PC-3 (cell line): ENCODE results near the gene RNF41.

Source experiments
- EZH2 ChIP-seq: fragments of 300-600 bp; sonication (generic); IDR thresholded peaks from one replicate; pipeline ENCODE4 v1.6.1; 2017; ENCODE audit warnings: antibody characterized with exemption, mild to moderate bottlenecking, low read length; ENCODE audit not compliant: unreplicated experiment
- TF ChIP-seq, protein P1 (sequence below): fragments of 300-600 bp; sonication (generic); conservative IDR thresholded peaks from 2 replicates; pipeline ENCODE4 v1.5.1; 2017; ENCODE audit warnings: antibody characterized with exemption, low read depth, mild to moderate bottlenecking, low read length

- TF ChIP-seq, protein P1, sequence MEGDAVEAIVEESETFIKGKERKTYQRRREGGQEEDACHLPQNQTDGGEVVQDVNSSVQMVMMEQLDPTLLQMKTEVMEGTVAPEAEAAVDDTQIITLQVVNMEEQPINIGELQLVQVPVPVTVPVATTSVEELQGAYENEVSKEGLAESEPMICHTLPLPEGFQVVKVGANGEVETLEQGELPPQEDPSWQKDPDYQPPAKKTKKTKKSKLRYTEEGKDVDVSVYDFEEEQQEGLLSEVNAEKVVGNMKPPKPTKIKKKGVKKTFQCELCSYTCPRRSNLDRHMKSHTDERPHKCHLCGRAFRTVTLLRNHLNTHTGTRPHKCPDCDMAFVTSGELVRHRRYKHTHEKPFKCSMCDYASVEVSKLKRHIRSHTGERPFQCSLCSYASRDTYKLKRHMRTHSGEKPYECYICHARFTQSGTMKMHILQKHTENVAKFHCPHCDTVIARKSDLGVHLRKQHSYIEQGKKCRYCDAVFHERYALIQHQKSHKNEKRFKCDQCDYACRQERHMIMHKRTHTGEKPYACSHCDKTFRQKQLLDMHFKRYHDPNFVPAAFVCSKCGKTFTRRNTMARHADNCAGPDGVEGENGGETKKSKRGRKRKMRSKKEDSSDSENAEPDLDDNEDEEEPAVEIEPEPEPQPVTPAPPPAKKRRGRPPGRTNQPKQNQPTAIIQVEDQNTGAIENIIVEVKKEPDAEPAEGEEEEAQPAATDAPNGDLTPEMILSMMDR: no peak
- no peak for TF ChIP-seq EZH2
Measured at GRCh38 chr12:56159482-56160192, 62.1 kb downstream of the RNF41 start.
